DMS 273 (cell line): ENCODE data around the gene FXYD7.
"Not testable (repeated sequence)": the region's sequence is repeated elsewhere in the genome, so short reads cannot be mapped to it uniquely, and the experiment has no call there.

ENCODE experiments used
- DNase-seq: peaks from one replicate; lab custom pipeline; 2025; ENCODE audit not compliant: unreplicated experiment; lab: John Stamatoyannopoulos, UW

The FXYD7 gene, protein sequence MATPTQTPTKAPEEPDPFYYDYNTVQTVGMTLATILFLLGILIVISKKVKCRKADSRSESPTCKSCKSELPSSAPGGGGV

DNA sequence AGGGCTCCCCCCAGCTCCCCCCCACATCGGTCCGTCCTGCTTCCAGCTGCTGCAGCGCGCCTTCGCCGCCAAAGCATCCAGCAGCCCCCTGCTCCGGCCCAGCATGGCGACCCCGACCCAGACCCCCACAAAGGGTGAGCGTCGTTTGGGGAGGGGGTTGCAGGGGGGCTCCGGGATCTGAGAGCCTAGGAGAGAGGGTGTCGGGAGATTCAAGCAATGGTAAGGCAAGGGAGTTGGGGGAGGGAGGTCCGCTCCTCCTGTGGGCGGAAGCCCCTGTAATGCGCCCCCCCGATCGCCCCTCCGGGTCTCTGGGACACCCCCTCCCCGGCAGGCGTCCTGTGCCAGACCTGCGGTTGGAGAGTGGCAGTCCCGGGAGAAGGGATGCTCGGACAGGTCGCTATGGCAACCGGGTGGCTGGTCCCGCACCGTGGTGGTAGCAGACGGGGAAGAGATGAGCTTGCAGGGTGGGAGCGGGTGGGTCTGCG lies at the start of gene FXYD7:
TSS of gene FXYD7 (plus strand) at position 25 of the 485 bp plus-strand sequence. CDS start at position 104, 79 bp downstream.
- DNase-seq = peak; percentile 67

DNA sequence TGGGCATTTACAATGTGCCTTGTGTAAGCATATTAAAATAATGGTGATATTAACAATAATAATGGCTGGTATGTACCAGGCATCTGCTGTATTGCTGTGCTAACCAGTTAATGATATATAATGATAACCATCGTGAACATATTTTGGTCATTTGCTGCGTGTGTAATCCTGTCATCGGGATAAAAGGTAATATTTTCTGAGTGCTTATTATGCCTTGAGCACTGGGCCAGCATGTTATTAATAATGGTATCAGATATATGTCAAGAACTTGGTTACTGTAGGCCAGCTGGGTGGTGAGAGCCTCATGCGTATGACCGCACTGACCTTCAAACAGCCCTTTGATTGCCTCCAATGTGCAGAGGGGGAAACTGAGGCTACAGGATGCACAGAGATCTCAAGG lies 49.6 kb upstream of the FXYD7 start:
- no peak for DNase-seq

DNA sequence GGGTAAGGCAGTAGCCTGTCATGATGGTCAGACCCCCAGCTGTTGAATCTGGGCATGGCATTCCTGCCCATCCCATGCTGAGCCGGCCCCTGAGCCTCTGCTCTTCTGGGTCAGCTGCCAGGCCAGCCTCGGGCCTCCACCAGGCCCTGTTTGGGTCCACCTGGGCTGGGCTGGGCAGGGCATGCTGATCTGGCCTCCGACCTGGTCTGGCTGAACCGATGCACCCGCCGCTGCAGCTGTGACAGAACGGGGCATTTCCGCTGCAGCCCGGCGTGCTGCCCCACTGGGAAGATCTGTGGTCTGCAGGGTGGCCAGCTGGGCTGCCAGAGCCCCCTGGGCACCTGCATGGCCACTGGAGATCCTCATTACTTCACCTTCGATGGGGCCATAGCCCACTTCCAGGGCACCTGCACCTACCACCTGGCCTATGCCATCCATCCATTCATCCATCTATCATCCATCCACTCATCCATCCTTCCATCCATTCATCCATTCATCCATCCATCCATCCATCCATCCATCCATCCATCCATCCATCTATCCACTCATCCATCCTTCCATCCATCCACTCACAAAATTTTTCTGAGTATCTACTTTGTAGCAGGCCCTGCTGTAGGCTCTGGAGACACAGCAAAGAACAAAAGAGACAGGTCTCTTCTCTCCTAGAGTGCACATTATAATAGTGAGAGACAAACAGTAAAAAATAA lies 49.0 kb upstream of the FXYD7 start:
- DNase-seq = no peak

DNA sequence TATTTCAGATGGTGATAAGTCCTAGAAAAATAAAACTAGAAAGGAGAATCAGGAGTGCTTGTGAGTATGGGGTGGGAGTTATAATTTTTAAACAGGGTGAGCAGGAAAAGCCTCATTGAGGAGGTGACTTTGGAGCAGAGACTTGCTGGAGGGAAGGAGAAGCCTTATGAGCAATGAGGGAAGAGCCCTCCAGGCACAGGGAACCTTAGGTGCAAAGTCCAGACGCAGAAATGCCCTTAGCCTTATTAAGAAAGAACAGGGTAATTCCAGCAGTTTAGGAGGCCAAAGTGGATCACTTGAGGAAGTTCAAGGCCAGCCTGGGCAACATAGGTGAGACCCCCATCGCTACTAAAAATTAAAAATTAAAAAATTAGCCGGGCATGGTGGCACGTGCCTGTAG lies 48.4 kb upstream of the FXYD7 start:
- DNase-seq = no peak

DNA sequence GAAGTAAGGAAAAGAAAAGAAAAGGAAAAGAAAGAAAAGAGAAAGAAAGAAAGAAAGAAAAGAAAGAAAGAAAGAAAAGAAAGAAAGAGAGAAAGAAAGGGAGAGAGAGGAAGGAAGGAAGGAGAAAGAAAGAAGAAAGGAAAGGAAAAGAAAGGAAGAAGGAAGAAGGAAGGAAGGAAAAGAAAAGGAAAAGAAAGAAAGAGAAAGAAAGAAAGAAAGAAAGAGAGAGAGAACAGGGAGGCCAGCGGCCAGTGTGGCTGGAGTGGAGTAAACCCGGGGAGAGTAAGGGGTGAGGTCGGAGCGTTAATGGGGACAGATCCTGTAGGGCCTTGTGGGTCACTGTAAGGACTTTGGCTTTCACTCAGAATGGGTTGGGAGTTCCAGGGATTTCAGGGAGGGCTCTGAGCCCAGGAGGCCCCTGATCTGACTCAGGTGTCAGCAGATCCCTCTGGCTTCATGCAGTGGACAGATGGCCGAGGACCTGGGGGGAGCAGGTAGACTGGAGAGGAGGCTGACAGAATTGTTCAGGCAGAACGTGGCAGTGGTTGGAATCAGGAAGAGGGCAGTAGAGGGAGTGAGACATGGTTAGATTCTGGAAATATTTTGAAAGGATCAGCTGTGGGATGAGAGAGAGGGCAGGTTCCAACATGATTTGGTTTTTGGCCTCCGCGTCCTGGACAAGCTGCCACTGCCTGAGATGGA lies 47.2 kb upstream of the FXYD7 start:
- peak; percentile 82 for DNase-seq

DNA sequence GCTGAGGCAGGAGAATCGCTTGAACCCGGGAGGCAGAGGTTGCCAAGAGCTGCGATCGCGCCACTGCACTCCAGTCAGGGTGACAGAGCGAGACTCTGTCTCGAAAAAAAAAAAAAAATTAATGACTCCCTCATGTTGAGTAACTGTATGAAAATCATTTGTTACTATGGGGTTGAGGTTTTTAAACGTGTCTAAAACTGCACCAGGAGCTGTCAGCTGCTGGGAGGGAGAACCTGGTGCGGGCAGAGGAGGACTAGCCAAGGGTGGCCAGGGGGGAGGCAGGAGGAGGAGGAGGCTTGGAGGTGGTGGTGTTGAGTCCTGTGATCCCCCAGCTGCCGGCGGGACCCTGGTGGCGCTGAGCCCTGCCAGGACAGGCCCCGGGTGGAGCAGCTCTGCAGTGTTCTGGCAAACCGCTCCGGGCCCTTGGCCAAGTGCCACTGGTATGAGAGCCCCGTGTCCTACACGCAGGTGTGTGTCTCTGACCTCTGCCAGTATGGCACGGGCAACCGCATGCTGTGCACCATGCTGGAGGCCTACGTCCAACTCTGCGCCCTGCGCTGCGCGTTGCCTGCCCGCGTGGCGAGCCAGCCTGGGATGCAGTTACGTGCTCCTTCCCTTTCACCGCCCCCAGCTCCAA lies 44.5 kb upstream of the FXYD7 start:
- DNase-seq = peak; percentile 61

DNA sequence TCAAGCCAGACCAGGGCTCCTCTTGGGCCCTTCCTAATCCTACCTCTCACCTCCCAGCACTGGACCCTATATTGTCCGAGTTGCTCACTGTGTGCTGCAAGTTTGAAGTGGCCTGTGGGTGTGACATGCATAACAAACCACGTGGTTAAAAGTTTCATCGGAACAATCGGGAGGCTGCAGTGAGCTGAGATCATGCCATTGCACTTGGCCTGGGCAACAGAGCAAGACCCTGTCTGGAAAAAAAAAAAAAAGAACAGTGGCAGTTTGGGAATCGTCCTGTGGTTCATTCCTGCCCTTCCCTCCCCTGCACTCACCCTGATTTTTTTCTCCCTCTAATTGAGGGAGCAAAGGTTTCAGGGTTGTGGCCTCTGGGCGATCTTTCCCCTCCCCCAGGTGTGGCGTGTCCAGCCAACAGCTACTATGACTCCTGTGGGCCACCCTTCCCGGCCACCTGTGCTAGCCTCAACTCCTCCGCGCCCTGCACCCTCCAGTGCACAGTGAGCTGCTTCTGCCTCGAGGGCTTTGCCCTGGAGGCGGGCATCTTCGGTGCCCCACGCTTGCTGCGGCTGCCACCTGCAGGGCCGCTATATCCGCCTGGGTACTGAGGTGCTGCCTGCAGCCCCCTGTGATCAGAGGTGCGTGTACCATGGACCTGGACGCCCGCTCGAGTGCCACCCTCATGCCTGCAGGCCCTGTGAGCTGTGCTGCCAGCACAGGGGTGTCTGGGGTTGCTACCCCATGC lies 43.7 kb upstream of the FXYD7 start:
- no peak for DNase-seq

DNA sequence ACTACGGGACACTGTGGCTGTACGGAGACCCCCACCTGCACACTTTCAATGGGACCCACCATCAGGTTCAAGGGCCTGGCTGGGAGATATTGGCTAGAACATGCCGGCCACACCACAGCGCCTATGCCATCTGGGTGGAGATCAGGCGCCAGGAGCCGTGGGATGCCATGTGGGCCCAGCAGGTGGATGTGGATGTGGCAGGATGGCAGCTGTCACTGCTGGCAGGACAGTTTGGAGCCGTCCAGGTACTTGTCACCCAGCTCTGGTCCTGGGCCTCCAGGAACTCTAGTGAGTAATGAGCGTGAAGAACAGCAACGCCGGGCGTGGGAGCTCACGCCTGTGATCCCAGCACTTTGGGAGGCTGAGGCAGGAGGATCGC lies 43.2 kb upstream of the FXYD7 start:
- DNase-seq = peak; percentile 41

DNA sequence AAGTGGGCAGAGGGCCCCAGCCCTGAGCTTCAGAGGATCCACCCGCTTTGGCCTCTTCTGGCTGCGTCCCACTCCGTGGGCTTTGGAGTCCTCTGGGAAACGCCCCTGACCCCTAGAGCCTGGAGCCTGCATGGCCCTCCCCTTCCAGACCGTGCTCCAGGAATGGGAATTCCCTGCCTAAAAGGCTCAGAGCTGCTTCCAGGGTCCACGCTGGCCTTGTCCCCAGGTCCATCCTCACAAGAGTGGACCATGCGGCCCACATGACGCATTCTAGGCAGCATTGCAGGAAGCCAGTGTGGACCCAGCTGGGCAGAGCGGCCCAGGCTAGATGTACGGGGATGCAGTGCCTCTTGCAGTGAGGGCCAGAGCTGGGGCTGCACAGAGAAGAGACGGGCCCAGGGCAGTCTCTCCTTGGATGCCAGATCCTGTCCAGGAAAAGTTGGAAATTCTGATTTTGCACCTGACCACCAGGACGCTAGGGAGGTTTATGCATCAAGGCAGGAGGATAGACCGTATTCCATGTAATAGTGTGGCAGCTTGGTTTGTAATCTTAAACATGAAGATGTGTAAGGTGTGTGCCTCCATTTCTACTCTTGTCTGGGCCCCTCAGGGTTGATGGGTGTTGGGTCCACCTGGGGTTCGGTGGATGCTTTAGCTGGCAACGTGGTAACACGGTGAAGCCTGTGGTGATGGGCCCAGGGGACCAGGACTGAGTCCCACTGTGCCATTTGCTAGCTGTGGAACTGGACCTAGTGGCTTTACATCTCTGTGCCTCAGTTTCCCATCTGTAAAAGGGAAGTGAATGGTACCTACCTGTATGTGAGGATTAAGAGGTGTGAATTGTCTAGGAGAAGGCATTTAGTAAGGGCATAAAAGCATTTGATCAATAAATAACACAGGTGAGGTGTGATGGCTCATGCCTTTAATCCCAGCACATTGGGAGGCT lies 42.2 kb upstream of the FXYD7 start:
- DNase-seq = peak; percentile 35

DNA sequence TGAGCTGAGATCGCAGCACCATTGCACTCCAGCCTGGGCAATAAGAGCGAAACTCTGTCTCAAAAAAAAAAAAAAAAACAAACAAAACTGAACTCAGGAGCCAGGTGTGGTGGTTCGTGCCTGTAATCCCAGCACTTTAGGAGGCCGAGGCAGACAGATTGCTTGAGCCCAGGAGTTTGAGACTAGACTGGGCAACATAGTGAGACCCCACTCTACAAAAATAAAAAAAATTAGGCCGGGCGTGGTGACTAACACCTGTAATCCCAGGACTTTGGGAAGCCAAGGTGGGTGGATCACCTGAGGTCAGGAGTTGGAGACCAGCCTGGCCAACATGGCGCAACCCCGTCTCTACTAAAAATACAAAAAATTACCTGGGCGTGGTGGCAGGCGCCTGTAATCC lies 41.1 kb upstream of the FXYD7 start:
- not testable (repeated sequence) for DNase-seq

DNA sequence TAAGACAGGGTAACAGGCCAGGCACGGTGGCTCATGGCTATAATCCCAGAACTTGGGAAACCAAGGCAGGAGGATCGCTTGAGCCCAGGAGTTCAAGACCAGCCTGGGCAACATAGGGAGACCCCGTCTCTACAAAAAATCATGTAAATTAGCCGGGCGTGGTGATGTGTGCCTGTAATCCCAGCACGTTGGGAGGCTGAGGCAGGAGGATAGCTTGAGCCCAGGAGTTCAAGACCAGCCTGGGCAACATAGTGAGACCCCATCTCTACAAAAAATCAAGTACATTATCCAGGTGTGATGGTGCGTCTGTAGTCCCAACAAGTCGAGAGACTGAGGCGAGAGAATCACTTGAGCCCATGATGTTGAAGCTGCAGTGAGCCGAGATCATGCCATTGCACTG lies 39.4 kb upstream of the FXYD7 start:
- not testable (repeated sequence) for DNase-seq

DNA sequence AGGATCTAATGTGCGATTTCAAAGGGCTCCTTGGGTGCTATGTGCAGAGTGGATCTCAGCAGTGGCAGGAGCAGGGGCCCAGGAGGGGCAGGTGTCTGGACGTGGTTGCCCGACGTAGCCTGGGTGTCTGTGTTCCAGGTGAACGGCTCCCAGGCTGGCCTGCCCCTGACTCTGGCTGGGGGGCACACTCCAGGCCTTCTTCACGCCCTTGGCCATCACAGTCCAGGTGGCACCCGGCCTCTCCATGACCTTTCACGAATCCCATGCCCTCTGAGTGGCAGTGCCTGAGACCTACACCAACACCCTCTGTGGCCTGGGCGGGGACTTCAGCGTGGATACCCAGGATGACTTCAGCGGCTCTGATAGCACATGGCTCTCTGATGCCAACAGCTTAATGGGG lies 38.7 kb upstream of the FXYD7 start:
- DNase-seq = no peak

DNA sequence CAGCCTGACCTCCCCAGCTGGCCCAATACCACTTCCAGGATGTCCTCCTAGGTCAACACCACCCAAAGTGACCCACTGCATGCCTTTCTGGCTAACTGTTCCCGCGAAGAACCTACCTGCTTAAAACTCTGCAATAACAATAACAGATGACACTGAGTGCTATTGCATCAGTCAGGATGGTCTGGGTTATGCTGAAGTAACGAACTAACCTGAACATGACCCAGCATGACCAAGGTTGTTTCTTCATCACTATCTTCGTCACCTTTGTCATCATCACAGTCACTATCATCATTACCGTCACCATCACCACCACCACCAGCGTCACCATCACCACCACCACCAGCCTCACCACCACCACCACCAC lies 38.0 kb upstream of the FXYD7 start:
- DNase-seq = no peak

DNA sequence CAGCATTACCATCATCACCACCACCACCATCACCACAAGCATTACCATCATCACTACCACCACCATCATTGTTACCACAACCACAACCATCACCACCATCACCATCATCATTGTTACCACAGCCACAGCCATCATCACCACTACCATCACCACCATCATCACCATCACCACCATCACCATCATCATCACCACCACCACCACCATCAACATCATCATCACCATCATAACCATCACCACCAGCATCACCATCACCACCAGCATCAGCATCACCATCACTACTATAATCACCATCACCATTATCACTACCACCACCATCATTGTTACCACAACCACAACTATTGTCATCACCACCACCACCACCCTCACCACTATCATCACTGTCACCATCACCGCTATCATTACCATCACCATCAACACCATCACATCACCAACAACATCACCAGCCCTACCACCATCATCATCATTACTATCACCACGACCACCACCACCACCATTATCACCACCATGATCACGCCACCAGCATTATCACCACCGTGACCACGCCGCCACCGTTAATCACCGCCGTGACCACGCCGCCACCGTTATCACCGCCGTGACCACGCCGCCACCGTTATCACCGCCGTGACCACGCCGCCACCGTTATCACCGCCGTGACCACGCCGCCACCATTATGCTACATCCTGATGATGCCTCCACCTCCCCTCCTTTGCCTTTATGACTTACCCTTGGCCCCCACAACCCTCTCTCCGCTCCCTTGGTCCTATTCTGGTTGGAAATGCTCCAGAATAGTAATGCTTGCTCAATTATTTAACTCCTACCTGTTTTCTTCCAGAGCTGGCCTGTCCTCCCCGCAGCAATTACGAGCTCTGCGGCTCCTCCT lies 37.4 kb upstream of the FXYD7 start:
- DNase-seq = no peak

DNA sequence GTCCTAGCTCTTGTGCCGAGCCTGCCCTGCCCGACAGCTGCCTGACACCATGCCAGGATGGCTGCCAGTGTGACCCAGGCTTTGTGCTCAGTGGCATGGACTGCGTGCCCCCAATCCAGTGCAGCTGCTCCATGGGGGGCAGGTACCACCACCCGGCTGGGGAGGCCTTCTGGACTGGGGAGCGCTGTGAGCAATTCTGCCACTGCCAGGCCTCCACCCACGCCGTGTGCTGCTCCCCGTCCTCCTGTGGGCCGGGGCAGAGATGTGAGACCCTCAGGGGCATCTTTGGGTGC lies 36.8 kb upstream of the FXYD7 start:
- DNase-seq = no peak

DNA sequence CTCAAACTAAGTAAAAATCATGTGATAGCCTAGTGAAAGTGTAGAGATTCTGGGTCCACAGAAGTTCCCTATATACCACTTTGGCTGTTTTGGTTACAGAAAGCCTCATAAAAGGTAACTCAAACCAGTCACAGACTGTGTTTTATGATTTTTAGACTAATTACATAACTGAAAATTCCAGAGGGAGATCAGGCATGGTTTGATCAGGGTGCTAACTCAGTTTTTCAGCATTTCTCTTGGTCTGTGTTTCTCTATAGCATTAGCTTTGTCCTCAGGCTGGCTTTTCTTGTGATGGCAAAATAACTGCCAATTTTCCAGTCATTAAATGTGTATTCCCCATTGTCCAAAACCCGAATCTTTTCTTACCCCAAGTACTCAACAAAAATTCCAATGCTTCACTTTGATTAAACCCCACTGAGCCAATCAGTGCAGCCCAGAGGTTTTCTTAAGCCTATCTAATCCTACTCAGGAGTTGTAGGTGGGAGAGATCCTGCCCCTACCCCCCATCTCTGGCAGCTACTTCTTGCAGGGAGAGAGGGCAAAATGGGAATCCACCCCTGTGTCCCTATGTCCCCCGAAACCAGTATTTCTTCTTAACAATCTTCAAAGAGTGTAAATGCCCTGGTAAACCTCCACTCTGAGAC lies 36.0 kb upstream of the FXYD7 start:
- DNase-seq = no peak

DNA sequence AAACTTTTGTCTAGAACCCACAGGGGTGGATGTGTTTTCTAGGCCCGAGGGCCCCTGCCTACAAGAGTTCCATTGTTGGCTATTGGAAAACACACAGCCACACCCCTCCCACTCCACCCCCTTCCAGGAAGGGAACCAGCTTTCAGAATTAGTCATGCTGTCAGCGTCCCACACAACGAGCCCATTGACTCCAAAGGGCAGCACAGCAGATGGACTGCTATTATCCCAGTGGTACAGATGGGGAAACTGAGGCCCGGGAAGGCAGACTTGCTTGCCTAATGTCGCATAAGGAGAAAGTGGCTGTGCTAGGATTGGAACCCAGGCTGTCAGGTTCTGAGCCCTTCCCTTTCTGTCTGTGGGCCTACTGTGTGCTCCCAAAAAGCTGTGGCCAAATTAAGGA lies 35.5 kb upstream of the FXYD7 start:
- DNase-seq = no peak

DNA sequence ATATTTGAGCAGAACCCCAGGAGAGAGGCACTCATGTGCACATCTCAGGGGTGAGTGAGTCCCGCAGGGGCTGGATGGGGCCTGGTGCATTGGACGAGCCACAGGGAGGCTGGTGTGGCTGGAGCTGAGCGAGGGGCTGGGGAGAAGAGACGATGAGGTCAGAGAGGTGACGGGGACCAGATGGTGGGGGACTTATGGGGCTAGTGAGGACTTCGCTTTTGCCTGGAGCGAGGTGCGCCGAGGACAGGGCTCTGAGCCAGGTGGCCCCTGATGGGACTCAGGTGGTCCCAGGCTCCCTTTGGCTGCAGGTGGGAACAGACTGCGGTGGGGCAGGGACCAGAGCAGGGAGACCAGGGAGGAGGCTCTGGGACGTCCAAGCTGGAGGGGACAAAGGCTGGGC lies 34.3 kb upstream of the FXYD7 start:
- DNase-seq = no peak
